ENCODE data around the gene CPNE9. TPM values are rescaled to one million over a fixed set of nuclear protein-coding genes. Genes with fewer than 3 reads are reported as not detected.

The CPNE9 gene
- total RNA-seq, 1 experiment from 2014 or later = 3.5 TPM

- no peak for TF ChIP-seq CTCF (conservative IDR thresholded peaks at IDR 0.05)
- Histone ChIP-seq H4K91ac (ENCODE audit: insufficient read length, low read depth, low read length) (no peak overlapping the region), H3K9me3 (ENCODE audit: control insufficient read depth, low read depth, low read length) (no peaks in the 10 kb centered on the region), H4K8ac (replicated peaks; ENCODE audit: insufficient read length, low read depth, low read length) (no peak overlapping the region), H2AFZ (ENCODE audit: low read length) (no peak overlapping the region), H2BK12ac (ENCODE audit: insufficient read length, low read depth, low read length) (no peak overlapping the region), H3K4me1 (ENCODE audit: insufficient read depth, low read length) (no peaks in the 10 kb centered on the region), H3T11ph (ENCODE audit: low read length) (no peak overlapping the region), H3K9ac (ENCODE audit: extremely low read depth, insufficient read length, low read length) (no peak overlapping the region), H2BK5ac (ENCODE audit: insufficient read length, low read length) (no peak overlapping the region), H3K79me2 (ENCODE audit: insufficient read depth, low read length) (no peaks in the 10 kb centered on the region), H3K79me1 (ENCODE audit: insufficient read depth, low read depth, low read length, poor library complexity, severe bottlenecking) (no peaks in the 10 kb centered on the region), H4K5ac (ENCODE audit: insufficient read length, low read depth, low read length) (no peak overlapping the region), H2AK5ac (ENCODE audit: insufficient read length, low read length) (no peak overlapping the region), H3K56ac (ENCODE audit: insufficient read length, low read depth, low read length) (no peak overlapping the region), H3K27ac (ENCODE audit: insufficient read length, low read depth, low read length) (no peak overlapping the region), H3K4ac (ENCODE audit: low read depth, low read length) (no peak overlapping the region), H3K23ac (ENCODE audit: insufficient read length, low read depth, low read length) (no peak overlapping the region), H3K27me3 (ENCODE audit: insufficient read depth, low read length) (no peaks in the 10 kb centered on the region), H3K18ac (ENCODE audit: insufficient read length, low read depth, low read length) (no peak overlapping the region), H3K14ac (ENCODE audit: insufficient read depth, low read length) (no peak overlapping the region), H2BK120ac (ENCODE audit: low read depth, low read length, poor library complexity, severe bottlenecking) (no peak overlapping the region), H2BK15ac (ENCODE audit: low read depth, low read length) (no peak overlapping the region), H2BK20ac (ENCODE audit: low read depth, low read length, poor library complexity, severe bottlenecking) (no peak overlapping the region), H4K20me1 (ENCODE audit: control insufficient read depth, insufficient read depth, insufficient read length) (no peaks in the 10 kb centered on the region), H3K4me2 (ENCODE audit: insufficient read depth, insufficient read length, low read length) (no peak overlapping the region), H3K23me2 (ENCODE audit: insufficient read length, low read depth, low read length, poor library complexity, severe bottlenecking) (no peaks in the 10 kb centered on the region)
- no peaks in the 10 kb centered on the region for H3K27me3 Mint-ChIP-seq (ENCODE audit: low read depth)
- H3K36me3 Mint-ChIP-seq (ENCODE audit: insufficient read depth in 1 of 3, low read depth in 3 of 3) = peaks cover 62 to 100% (median 92%) of the 10 kb centered on the region in 3 experiments; a peak in 6 of 7 replicates
- H3K4me1 Mint-ChIP-seq = peaks cover 3% of the 10 kb centered on the region in 2 experiments
- no peak for DNase-seq
- H3K9me3 Mint-ChIP-seq = no peaks in the 10 kb centered on the region
- no peak overlapping the region for H3K4me3 Mint-ChIP-seq
- H3K27ac Mint-ChIP-seq = no peak overlapping the region
- no CpG with 5 or more reads among the region's 13 CpGs for WGBS (ENCODE audit: extremely low coverage, insufficient read length, low lambda C conversion rate)
Observed at GRCh38 chr3:9744162-9744561, 40.5 kb downstream of the CPNE9 start.

All from H9 (cell line).